Measurements from ENCODE around the gene SMCR8.
"Not testable (repeated sequence)": the region's sequence is repeated elsewhere in the genome, so short reads cannot be mapped to it uniquely, and the experiment has no call there.

SMCR8 gene

DNA sequence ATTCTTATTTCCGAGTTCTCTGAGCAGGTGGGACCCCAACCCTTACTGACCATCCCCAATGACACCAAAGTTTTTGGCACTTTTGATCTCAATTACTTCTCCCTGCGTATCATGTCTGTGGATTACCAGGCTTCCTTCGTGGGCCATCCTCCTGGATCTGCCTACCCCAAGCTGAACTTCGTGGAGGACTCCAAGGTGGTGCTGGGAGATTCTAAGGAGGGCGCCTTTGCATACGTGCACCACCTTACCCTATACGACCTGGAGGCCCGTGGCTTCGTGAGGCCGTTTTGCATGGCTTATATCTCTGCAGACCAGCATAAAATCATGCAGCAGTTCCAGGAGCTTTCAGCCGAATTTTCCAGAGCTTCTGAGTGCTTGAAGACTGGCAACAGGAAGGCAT, 868 bp downstream of the SMCR8 start:
- DNase-seq (ENCODE audit: low read depth in 2 of 2), result no peak

DNA sequence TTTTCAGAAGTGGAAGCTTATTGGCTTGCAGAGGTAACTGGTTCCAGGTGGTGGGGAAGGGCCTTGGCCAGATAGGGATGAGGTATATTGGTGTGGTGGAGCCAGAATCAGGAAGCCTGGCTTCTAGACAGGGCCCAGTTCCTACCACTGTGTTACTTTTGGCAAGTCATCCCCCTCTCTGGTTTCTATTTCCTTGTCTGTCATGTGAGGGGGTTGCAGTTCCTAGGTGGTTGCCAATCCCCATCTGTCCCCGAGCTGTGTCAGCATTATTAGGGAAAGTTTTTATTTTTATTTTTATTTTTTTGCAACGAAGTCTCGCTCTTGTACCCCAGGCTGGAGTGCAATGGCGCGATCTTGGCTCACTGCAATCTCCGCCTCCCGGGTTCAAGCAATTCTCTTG, 3.0 kb downstream of the SMCR8 start:
- no peak for DNase-seq (ENCODE audit: low read depth in 2 of 2)

DNA sequence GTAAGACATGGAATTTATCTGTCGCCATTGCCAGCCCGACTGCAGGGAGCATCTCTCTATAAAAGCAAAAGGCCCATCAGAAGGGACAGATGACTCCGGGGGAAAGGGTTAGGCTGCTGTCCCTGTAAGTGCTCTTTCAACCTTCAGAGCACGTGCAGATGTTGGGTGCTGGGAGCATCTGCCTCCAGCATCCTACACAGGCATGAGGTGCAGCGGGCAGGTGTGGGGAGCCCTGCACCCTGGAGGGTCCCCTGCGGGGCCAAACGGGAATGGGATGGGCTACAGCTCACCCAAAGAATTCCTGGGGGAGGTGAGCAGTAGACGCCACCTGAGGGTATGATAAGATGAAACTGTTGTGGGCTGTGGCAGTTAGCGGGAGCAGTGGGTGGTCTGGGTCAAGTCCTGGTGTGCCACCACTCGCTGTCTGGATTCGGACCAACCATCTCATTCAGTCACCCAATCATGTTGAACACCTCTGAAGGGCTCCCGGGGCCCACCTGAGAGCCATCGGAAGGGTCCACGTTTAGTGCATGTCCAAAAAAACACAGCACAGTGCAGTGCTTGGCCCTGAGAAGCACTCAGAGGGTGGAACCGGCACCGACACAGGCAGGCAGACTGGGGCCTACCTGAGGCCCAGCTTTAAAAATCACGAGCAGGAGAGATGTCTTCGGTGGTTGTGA, 3.8 kb downstream of the SMCR8 start:
- no peak for DNase-seq (ENCODE audit: low read depth in 2 of 2)

DNA sequence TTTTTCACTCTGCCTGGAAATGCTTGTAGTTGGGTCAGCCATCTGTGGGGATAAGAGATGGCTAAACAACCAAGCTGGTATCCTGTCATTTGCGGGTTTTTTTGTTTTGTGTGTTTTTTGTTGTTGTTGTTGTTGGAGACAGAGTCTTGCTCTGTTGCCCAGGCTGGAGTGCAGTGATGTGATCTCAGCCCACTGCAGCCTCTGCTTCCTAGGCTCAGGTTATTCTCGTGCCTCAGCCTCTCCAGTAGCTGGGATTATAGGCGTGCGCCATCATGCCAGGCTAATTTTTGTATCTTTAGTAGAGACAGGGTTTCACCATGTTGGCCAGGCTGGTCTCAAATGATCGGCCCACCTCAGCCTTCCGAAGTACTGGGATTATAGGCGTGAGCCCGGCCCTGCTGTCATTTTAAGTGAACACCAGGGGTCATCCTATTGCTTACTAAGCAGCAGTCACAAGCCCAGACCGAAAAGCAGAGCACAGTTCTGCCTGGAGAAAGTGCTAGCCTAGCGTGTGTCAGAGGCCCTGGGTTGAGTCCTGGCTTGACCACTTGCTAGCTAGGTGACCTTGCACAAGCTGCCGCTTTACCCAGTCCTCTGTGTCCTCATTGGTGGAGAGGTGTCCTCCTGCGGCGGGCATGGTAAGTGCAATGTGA, 4.6 kb downstream of the SMCR8 start:
- DNase-seq (ENCODE audit: low read depth in 2 of 2), result no peak

DNA sequence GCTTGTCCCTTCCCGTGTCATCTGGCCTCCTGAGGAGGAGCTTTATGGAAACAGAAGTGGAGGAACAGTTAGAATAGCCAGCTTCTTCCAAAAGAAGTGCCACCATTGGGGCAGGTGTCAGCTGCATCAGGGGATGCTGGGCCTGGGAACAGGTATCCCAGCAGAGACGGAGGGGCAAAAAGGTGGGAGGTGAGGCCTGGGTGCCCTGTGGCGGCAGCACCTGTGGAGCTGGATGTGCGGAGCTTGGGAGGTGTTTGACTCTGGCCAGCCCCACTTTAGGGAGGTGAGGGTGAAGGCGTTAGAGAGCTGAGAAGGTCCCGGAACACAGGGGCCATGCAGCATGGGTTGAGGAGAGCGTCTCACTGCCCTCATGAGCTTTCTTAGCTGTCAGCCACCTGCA, 5.2 kb downstream of the SMCR8 start:
- no peak for DNase-seq (ENCODE audit: low read depth in 2 of 2)

DNA sequence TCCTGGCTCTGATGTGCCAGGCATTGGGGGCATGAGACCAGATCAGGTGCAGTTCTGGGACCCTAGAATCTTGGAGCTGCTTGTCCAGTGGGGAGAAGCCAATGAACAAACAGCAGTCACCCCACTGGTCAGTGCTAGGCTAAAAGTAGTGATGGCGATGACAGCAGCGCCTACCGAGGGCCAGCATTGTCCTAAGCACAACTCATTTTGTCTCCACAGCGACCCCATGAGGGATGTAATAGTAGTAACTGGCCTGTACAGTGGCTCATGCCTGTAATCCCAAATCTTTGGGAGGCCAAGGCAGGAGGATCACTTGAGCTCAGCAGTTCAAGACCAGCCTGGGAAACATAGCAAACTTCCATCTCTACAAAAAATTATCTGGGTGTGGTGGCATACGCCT, 6.2 kb downstream of the SMCR8 start:
- no peak for DNase-seq (ENCODE audit: low read depth in 2 of 2)

DNA sequence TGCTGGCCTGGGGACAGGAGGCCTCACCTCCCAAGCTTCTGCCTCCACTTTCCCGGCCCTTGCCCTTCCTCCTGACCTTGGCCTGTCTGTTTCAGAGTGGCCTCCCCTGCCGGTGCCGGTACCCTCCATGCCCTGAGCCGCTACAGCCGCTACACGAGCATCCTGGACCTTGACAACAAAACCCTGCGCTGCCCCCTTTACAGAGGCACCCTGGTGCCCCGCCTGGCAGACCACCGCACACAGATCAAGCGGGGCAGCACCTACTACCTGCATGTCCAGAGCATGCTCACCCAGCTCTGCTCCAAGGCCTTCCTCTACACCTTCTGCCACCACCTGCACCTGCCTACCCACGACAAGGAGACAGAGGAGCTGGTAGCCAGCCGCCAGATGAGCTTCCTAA, 7.4 kb downstream of the SMCR8 start:
- DNase-seq (ENCODE audit: low read depth in 2 of 2), result no peak

DNA sequence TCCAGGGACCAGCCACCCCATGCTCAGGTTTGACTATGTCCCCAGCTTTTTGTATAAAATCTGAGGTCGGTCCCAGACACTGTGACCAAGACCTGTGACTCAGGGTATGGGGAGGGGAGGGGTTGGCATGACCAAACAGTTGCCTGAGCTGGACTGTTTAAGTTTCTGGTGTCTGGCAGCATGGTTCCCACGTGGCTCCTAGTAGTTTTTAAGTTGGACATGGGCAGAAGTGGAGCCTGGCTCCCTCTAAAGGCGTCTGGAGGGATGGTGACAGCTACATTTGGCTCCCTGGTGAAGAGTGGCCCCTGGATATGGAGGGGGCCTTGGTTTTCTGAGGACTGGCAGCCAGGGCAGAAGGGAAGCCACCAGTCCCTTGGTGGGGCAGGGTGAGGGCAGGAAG, 7.9 kb downstream of the SMCR8 start:
- no peak for DNase-seq (ENCODE audit: low read depth in 2 of 2)

DNA sequence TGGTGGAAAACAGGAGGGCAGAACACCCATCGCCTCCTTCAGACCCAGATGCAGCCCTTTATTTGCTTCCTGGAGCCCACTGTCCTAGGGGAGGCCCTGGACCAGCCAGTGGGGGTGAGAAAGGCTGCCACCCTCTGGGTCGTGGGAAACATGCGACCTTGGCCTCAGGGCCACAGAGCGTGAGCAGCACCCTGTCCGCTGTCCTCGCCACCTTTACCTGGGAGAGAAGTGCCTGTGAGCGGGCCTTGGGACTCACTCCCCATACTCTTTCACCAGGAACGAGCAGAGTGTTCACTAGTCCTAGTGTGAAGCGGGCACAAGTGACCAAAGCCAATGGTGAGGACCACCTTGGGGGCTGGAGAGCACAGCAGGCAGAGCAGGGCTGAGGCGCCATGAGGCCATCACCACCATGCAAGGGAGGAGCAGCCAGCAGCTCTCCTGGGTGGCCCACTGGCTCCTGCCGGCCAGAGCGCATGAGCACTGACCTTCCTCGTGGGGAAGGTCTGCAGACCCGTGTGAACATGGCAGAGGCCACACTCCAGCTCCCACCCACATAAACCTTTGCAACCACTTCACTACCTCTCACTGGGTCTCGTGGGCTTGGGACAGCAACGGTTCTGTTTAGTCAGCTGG, 8.5 kb downstream of the SMCR8 start:
- DNase-seq (ENCODE audit: low read depth in 2 of 2), result no peak

DNA sequence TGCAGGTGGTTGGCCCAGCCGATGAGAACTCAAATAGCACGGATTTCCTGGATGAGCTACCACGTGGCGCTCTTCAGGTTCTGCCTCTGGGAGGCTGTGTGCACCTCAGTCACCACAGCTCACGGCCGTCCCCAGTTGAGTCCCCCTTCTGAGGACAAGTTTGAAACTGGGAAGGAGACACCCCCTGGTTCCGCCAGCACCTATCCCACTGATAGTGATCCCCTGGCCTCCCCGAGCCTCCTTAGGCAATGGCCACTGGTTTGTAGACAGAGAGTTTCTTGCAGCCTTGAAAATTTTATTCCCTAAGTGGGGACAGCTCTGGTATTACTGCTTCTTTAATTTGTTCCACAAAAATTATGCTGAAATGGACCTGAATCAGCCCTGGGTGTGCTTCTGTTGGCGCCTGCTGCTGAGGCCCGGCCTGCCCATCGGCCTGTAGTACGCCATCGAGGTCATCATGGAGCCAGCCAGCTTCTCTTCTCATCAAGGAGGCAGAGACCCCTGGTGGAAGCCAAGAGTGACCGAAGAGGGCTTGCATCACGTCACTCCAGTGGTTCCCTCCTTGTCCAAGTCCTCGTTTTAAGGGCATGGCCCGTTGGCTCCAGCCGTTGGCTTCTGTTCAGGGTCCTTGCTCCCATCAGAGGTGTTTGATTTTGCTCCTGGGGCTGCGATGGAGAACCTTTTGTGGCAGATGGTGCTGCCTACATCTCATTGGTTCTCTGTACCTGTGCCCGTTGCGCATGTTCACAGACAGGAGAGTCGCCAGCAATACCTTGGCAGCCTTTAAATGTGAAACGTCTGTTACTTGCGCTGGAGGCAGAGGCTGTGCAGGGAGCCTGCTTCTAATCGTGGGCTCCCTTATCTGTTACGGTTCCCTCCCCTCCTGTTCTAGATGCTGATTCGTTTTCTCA, 9.3 kb downstream of the SMCR8 start:
- no peak for DNase-seq (ENCODE audit: low read depth in 2 of 2)

DNA sequence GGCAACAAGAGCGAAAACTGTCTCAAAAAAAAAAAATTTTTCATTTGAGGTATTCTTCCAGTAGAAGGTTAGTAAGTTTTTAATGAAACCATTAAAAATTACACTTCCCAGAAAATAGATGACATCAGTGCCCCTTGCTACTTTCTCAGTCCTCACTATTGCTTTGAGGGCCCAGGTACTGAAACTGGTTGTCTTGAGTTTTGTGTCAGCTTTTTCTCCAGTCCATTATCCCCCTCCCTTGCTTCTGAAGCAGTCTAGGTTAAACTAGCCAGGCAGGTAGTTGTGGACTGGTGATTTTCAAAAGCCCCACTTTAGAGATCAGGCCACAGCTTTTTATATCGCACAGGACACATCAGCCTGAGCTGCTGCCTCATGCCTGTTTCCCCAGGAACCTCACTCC, 10.9 kb downstream of the SMCR8 start:
- DNase-seq (ENCODE audit: low read depth in 2 of 2), result no peak

DNA sequence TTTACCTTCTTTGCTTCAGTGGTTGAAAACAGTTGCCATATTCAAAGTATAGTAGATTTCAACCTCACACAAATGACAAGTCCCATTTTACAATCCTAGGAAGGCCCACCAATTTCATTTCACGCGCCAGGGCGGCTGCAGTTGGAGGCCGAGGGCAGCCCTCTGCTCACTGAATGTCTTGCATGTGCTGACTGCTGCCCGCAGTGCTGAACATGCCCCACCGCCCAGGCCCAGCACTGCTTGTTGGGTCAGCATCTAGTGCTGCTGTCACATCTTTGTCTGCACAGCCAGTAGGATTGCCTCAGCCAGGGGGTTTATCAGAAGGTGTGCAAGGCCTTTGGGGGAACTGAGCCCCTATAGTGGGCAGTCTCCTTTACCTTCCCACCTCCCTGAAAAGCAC, 11.5 kb downstream of the SMCR8 start:
- DNase-seq (ENCODE audit: low read depth in 2 of 2), result no peak

DNA sequence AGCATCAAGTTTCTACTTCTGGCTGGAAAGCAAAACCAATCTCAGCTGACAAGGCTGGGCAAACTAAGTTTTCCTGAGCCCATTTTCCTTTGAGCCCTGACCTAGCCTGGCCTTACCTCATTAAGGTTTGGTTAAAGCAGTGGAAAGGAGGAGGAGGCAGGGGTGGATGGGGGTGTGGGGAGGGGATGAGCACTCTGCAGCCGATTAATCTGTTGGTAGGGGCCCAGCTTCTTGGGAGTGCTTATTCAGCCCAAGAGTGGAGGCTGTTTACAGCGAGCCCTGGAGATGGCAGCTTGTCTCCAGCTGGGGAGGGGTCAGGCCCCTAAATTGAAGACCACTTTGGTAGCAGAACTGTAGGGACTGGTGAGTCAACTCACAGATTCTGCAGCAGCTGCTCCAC, 12.0 kb downstream of the SMCR8 start:
- no peak for DNase-seq (ENCODE audit: low read depth in 2 of 2)

DNA sequence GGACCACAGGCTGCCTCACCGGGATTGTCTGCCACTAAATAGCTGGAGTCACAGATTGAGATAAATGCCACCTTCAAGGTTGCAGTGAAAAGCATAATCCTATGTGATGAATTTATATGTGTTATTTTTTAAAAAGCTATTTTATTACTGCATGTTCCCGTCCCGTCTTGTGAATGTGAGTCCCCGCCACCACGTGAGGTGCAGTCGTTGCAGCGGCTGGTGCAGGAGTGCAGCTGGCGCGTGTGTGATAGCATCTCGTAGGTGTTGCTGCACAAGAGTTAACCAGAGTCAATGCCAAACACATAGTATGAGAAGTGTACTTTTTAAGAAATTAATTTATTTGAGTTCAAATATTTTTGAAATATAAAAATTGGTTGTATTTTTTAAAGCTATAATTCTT, 12.5 kb downstream of the SMCR8 start:
- no peak for DNase-seq (ENCODE audit: low read depth in 2 of 2)

DNA sequence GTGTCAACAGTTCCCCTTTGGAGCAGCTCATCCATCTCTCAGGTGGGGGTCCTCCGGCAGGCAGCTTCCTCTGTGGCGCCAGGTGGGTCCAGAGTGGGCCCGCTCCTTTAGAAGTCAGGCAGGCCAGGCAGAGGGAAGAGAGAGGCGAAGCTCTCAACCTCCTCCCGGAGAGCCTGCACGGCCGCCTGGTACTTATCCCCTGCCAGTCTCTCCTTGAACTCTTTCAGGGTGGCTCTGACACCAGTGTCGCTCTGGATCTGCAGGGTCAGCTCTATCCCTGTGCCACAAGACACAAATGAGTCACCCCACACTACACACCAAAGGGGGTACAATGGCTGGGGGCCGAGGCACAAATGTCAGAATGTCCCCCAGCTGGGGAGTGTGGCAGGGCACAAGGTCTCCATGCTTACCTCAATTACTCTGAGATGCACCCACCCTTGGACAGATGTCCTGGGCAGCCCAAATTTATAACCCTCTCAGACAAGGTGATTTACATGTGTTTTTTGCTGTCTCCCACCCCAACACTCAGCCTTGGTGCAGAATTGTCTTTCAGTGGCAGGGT, 13.6 kb downstream of the SMCR8 start:
- DNase-seq (ENCODE audit: low read depth in 2 of 2), result no peak

DNA sequence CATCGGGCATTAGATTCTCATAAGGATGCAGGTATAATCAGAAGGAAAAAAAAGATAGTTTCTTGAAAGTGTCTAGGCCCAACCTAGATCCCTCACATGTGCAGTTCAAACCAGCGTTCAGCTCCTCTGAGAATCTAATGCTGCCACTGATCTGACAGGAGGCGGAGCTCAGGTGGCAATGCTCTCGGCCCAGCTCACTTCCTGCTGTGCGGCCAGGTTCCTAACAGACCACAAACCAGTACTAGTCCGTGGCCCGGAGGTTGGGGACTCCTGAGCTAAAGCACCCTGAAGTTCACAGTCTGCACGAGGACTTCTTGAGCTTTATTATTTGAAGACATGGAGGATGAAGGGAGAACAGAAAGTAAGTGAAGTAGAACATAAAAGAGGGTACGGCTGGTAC, 16.8 kb downstream of the SMCR8 start:
- DNase-seq (ENCODE audit: low read depth in 2 of 2), result no peak

DNA sequence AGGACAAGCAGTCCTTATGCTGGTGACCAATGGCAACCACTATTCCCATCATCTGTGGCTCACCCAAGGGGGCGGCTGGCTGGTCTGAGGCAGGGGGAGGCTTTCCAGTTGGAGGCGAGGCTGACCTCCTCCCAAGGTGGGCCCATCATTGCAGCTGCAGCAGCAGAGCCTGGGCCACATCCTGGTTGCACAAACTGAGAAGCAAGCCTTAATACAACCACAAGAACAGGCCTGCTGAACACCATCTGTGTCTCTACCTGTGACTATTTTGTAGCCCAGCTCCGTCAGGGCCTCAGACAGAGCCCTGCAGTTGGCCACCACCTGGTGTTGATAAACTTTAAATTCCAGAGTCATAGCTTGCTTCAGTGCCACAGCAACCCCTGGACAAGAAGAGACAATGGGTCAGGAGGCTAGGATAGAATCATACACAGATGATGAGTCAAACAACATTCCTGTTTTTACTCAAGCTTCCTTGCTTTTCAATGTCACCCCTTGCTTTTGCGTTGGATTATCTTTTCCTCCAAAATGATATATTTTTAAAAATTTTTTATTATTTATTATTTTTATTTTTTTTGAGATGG, 17.9 kb downstream of the SMCR8 start:
- DNase-seq (ENCODE audit: low read depth in 2 of 2), result no peak

DNA sequence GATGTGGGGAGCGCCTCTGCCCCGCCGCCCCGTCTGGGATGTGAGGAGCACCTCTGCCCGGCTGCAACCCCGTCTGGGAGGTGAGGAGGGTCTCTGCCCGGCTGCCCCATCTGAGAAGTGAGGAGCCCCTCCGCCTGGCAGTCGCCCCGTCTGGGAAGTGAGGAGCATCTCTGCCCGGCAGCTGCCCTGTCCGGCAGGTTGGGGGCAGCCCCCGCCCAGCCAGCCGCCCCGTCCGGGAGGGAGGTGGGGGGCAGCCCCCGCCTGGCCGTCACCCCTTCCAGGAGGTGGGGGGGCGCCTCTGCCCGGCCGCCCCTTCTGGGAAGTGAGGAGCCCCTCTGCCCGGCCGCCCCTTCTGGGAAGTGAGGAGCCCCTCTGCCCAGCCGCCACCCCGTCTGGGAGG, 23.1 kb downstream of the SMCR8 start:
- DNase-seq (ENCODE audit: low read depth in 2 of 2), result not testable (repeated sequence)

DNA sequence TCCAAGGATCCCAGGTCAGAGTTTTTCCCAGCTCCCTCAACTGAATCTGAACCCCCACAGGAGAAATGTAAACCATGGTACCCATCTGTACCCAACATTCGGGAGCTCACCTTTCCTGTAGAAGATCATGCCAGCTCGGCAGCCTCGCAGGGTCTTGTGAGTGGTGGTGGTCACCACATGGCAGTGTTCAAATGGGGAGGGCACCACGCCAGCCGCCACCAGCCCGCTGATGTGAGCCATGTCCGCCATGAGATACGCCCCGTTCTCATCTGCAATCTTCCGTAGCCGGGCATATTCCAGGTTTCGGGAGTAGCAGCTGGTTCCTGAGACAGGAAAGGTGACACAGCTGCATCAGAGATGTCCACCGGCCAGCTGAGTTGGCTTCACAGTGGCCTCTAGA, 24.8 kb downstream of the SMCR8 start:
- no peak for DNase-seq (ENCODE audit: low read depth in 2 of 2)

DNA sequence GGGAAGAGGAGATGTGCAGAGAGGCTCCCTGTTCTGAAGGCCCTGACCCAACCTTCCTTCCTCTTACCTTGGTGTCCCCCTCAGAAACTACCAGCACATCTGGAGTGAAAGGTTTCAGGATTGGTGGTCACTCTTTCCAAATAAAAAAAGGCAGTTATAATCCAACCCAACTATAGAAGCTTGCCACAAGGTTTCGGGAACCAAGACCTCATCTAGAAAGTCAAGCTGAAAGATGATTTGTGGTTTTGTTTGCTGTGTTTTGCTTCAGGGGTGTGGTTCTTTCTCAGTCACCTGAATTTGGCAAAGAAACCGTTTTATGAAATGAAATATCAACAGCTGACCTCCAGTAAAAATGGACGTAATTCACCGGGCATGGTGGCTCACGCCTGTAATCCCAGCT, 28.9 kb downstream of the SMCR8 start:
- no peak for DNase-seq (ENCODE audit: low read depth in 2 of 2)

DNA sequence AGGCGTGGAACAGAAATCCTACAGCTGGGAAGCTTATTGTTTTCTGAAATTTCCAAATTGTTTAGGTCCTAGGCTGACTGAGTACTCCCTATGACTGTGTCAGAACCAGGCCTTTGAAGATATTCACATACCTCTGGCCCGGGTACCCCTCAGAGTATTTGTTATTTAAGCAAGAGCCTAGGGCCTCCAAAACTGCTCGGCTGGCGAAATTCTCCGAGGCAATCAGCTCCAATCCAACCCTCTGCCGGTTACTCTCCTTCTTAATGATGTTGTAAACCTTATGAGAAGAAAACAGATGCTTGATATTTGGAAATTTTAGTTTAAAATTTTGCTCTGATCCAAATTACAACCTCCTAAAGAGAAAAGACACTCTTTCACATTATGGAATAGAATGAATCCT, 38.4 kb downstream of the SMCR8 start:
- no peak for DNase-seq (ENCODE audit: low read depth in 2 of 2)

DNA sequence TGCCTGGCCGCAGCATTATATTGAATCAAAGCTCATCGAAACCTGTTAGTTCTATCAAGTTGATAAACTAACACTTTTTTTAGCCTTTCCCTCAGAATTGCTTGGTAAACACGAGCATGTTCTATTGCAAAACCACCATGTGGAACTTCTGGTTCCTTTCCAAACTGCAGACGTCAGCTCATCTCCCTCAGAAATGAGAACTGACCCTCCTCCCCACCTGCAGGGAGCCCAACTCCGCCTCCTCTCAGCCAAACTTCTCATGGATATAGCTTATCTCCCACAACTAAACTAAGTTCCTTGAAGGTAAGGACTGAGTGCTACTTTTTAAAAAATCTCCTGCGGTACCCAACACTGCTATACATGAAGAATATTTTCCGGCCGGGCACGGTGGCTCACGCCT, 41.5 kb downstream of the SMCR8 start:
- no peak for DNase-seq (ENCODE audit: low read depth in 2 of 2)

Measured in activated CD4-positive, alpha-beta T cell treated with anti-CD3 and anti-CD28 coated beads for 24 hours (primary cell).